Stimulated activated CD8-positive, alpha-beta memory T cell treated with anti-CD3 and anti-CD28 coated beads, Interleukin-7, amount 100 ng/mL, for 24 hours (primary cell): ENCODE results near the gene LRSAM1.

ENCODE experiments used
- DNase-seq: peaks from one replicate; pipeline ENCODE4 v3.0.0-alpha.2; 2020; ENCODE audit warnings: low read depth

LRSAM1 gene

DNA sequence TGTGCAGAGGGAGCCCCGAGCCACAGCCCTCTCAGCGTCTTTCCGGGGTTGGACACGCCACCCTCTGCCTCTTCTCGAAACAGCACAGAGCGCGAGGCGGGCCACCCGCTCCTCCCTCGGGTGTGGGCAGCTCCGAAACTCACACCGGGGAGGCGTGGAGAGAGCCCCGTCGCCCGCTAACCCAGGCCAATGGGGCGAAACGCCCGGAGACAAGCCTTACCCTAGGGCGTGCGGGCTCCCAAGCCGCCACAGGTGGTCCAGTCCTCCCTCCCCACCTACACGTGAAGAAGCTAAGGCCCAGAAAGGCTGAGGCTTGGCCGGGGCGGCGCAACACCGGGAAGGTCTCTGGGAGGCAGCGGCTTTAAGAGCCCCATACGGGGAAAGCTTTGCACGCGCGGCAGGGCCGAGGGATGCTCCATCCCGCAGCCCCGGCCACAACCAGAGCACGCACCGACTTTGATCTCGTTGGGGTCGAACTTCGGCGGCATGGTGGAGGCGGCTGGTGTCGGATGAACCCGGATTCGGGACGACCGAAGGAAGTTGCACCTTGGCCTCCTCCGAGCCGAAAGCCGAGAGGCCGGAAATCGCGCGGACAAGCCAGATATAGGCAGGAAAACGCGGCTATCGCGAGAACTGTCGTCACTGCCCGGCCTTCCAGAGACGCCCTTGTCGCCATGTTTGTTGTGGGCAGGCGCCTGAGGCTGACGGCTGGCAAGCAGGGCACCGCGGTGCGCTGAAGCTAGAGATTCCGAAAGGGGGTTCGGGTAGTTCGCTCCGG, at the start of gene LRSAM1, which contains the start of gene RPL12:
LRSAM1 (plus strand) TSS at position 681 of the 778 bp plus-strand sequence. CDS start 3,018 bp downstream, outside the sequence.
RPL12 (minus strand) TSS at position 577 of the 778 bp plus-strand sequence; CDS start at position 488, 89 bp downstream.
- peak; percentile 98 for DNase-seq

DNA sequence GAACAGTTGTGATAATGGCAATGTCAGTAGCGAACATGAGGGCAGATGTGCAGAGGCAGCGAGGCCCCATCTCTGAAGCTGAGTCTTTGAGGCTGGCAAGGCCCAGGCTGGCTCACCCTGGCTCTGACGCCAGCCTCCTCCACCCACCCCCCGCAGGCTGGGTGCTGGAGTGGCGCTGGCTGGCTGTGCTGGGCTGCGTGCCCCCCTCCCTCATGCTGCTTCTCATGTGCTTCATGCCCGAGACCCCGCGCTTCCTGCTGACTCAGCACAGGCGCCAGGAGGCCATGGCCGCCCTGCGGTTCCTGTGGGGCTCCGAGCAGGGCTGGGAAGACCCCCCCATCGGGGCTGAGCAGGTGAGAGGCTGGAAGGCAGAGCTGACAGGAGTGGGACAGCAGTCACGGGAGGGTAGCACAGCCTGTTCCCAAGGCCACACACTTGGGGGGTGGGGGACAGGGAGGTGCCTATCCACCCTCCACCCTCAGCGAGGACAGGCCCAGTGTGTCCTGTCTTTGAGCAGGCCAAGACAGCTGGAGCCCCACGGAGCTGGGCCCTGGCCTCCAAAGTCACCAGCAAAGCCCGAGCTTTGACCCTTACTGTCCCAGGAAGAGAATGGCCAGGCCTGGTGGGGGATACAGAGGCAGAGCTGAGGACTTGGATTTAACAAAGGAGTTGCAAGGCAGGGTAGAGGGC, 48.8 kb upstream of the LRSAM1 start:
- DNase-seq = no peak

DNA sequence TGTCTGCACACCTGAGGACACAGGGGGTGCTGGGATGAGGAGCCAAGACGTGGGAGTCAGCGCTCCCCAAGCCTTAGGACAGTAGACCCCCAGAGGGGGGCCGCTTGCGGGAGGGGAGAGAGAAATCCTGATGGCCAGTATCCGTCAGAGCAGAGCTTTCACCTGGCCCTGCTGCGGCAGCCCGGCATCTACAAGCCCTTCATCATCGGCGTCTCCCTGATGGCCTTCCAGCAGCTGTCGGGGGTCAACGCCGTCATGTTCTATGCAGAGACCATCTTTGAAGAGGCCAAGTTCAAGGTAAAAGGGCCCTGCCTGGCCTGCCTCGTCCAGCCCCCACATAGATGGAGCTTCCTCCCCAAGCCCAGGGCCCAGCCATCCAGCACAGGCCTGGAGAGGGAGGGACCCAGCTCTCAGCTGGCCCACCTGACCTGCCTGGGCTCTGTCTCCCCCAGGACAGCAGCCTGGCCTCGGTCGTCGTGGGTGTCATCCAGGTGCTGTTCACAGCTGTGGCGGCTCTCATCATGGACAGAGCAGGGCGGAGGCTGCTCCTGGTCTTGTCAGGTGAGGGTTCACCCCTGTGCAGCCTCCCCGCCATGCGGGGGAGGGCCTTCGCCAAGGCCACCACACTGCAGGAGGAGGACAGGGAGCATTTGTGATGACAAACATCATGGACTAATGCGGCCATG, 47.7 kb upstream of the LRSAM1 start:
- DNase-seq = no peak

DNA sequence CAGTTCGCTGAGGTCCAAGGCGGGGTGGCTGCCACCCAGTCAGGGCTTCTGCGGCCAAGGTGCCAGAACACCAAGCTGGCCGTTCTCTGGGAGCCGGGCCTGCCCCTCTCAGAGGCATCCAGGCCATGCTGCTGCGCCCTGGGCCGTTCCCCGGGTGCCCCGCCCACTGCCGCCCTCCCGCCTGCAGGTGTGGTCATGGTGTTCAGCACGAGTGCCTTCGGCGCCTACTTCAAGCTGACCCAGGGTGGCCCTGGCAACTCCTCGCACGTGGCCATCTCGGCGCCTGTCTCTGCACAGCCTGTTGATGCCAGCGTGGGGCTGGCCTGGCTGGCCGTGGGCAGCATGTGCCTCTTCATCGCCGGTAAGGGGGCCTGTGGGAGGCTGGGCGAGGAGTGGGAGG, 46.7 kb upstream of the LRSAM1 start:
- DNase-seq = no peak

DNA sequence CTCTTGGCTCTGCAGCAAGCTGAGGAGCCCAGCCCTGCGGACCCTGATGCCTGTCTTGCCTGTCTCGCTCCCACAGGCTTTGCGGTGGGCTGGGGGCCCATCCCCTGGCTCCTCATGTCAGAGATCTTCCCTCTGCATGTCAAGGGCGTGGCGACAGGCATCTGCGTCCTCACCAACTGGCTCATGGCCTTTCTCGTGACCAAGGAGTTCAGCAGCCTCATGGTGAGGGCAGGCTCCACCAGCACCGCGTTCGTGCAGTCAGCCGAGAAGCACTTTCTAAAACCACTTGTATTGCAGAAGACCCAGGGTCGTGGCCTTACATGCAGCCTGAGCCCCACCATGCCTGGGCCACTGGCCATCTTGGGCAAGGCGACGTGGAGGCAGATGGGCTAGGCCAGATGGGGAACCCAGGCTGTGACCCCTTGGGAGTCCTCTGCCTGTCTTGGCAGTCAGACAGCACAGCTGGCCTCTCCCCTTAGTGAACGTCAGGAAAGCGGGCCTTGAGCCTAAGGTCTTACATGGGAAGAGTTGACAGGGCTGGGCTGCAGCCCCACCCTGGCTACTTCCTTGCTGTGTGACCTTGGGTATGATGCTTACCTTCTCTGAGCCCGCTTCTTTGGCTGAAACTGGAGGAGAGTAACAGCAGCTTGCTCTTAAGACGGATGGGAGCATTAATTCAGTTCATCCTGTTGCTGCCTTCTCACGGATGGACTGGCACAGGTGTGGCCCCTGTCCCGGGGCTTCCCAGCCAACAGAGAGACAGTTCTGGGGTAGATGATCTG, 45.8 kb upstream of the LRSAM1 start:
- DNase-seq = no peak

DNA sequence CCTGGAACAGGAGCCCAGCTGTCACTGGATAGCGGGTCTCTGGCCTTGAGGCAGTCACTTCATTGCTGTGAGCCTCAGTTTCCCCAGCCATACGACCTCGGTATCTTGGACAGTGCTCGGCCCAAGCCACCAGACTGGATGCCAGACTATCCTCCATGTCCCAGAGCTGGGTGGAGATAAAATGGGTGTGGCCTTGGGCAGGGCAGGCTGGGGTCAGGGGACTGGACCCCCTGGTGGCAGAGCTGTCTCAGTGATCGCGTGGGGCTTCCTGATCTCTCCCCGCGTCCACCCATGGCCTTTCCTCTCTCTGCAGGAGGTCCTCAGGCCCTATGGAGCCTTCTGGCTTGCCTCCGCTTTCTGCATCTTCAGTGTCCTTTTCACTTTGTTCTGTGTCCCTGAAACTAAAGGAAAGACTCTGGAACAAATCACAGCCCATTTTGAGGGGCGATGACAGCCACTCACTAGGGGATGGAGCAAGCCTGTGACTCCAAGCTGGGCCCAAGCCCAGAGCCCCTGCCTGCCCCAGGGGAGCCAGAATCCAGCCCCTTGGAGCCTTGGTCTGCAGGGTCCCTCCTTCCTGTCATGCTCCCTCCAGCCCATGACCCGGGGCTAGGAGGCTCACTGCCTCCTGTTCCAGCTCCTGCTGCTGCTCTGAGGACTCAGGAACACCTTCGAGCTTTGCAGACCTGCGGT, 44.4 kb upstream of the LRSAM1 start:
- DNase-seq = no peak

DNA sequence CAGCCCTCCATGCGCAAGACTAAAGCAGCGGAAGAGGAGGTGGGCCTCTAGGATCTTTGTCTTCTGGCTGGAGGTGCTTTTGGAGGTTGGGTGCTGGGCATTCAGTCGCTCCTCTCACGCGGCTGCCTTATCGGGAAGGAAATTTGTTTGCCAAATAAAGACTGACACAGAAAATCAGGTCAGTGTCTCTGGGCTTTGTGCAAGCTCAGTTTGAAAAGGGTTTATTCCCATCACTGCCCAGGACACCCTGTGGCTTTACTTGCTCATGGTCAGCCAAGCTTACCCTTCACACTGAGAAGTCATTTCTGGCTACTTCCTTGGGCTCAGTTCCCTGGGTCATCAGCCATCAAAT, 43.8 kb upstream of the LRSAM1 start:
- no peak for DNase-seq

DNA sequence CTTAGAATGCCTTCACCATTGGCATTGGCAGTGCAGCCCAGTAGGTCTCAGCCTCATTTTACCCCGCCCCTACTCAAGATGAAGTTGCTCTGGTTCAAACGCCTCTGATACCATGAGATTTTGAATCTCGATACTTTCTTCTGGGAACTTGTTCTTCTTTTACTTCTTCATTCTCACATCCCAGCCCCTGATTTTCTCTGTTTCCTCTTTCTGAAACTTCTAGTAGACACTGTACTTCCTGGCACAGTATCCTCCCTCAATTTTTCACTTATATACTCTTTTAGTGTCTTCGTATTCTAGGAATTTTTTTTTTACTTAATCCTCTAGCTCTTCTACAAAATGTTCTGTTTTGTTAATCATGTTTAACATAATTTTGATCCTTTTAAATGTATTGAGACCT, 40.2 kb upstream of the LRSAM1 start:
- DNase-seq = no peak

DNA sequence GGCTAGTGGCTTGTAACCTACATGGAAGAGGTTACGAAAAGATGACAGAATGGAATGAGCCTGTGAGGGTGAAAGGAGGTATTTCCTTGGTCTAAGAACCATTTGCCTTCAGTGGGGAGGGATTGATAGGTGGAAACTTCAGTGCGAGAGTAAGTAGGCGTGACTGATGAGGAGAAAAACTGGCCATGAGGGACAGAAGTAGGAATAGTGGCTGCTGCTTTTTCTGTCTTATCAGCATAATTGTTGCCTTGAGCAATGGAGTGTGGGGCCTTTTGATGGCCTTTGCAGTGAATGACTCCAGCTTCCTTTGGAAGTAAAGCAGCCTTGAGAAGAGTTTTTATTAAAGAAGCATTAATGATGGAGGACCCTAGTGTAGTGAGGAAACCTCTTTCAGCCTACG, 36.2 kb upstream of the LRSAM1 start:
- DNase-seq = no peak

DNA sequence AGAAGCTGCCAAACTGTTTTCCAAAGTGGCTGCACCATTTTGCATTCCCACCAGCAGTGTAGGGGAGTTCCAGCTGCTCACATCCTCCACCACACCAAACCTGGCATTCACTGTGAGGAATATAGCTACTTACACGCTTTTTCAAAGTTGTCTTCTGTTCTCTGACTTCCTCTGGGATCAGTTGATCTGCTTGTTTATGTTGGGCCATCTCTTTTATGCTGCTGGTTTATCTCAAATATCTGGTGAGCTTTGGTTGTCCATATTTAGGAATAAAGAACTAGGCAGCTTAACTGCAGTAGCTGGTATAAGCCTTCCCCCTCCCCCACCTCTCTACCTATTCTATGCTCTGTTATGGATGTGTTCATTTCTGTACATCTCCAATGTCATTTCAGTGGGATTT, 35.7 kb upstream of the LRSAM1 start:
- no peak for DNase-seq

DNA sequence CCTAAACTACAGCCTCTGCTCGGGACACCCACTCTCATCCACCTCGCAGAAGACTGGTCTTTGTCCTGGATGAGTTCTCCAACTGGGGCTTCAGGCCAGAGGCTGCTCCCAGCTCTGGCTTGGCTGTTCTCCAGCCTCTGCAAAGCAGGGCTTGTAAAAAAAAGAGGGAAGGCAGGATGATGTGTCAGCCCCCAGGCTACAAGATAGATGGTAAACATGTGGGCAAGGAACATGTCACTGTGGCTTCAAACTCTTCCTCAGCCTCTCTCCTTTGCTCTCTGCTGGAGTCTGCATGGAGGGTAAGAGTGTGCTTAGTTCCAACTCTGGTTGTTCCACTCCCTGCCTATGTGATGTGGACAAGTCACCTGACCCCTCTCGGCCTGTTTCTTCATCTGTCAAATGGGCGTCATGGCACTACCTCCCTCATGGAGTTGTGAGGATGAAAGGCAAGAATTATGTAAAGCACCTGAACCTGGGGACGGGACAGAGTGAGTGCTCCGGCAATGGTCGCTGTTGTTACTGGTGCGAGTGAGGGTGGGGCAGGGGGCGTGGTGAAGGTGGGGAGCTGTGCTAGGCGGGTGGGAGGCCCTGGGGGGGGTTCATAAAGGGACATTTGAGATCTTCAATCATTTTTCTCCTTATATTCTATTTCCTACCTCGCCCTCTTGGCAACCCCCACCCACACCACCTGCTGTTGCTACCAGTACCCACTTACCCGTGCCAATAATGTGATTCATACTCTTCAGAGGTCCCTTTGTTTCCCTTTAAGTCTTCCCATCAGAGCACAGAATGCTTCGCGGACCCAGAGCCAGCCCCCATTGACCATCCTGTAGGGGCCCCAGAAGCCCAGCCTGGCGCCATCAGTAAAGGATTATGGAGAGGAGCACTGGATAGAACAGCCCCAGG, 33.9 kb upstream of the LRSAM1 start:
- no peak for DNase-seq

DNA sequence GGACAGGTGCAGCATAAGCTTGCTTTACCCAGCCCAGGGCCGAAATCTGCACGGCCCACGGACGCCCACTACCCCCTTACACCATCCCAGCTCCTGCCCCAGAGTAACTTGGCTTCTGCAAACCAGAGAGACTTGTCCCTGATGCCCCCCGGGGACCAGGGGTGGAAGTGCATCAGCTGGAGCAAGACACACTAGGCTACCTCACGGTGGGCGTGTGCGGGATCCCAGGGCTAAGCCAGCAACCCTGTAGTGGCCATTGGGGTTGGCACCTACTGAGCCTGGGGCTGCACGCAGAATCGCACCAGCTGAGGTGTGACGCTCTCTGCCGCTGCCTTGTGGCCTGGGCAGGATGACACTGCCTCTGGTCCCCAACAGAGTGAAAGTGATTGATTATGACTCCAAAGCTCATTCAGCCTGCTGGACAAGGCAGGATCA, 33.3 kb upstream of the LRSAM1 start:
- DNase-seq = no peak

DNA sequence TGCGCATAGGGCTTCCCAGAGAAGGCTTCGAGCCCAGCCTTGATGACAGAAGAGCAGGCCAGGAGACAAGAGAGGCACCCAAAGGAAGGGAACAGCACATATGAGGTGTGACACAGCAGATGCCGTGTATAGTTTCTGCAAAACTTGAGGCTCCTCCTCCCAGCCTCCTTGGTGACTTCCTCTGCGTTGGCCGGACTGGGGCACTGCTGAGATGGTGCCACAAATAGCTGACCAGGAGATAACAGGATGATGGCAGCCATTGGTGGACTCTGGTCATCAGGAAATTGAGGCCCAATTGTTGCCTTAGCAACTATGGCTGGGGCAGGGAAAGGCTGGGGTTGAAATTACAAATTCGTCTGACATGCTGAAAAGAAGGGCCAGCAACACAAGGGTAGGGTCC, 32.0 kb upstream of the LRSAM1 start:
- DNase-seq = no peak

DNA sequence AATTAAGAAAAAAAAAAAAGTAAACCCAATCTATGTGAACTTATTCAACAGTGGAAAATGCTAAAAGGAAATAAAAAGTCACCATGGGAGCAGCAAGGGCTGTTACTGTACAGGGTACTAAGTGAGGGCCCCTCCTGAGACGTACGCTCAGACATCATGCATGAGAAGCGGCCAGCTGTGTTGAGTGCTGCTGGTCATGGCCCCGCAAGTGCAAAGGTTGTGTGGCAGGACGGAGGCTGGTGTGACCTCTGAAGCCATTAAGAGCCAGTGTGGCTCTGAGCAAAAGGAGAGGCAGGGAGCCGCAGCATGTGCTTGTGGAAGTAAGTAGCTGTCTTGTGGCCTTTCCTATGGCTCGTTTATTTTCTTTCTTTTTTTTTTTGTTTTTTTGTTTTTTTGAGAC, 30.3 kb upstream of the LRSAM1 start:
- DNase-seq = no peak

DNA sequence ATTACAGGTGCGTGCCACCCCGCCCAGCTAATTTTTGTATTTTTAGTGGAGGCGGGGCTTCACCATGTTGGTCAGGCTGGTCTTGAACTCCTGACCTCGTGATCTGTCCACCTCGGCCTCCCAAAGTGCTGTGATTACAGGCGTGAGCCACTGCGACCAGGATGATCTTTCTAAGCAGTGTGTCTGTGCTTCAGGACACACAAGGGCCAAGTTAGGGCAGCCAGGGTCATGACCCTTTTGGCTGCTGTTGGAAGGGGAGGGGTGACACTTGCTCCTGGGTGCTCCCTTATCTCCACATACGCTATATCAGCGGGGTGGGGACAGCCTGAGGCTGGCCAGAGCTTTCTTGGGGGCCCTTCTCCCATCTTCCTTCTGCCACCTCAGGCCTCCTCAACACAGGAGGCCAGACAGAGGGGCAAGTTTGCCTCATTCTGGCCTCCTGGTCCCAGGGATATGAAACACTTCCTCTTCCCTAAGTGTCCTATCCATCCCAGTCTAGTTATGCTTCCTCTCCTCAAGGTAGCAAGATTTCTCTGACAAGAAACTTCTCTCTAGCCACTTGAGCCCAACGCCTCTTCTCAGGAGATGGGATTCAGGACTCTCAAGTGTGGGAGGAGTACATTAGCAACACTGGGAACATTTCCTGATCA, 29.1 kb upstream of the LRSAM1 start:
- DNase-seq = no peak

DNA sequence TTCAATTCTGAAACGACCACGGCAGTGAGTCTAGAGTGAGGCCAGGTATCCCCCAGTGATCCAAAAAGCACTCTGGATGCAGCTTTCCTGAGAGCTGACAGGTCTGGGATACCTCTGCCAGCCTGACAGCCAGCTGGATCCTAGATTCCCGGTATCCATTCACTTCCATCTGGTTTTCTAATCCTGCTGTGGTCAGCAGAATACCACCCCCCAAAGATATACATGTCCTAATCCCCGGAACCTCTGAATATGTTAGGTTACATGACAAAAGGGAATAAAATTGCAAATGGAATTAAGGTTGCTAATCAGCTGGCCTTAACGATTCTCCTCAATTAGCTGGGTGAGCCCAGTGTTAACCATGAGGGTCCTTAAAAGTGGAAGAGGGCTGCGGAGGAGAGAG, 28.5 kb upstream of the LRSAM1 start:
- DNase-seq = no peak

DNA sequence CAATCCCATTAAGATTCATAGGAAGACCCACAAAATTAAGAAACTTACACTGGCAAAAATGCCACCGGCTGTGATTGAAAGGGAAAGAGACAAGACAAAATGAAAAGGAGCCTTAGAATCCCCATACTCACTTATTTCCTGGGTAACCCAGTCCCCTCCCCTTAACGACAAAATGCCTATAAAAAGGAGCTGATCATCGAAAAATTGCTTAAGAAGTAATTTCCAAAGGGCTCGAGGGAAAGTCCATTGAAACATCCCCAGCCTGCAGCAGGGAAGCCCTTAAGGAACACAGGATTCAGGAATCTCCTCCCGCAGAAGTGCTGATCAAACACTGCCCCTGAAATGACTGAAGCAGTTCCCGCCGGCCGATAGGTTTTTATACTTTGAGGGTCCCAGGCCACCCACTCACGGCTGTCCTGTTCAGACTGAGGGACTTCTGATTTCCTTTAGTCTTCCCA, 27.8 kb upstream of the LRSAM1 start:
- DNase-seq = no peak

DNA sequence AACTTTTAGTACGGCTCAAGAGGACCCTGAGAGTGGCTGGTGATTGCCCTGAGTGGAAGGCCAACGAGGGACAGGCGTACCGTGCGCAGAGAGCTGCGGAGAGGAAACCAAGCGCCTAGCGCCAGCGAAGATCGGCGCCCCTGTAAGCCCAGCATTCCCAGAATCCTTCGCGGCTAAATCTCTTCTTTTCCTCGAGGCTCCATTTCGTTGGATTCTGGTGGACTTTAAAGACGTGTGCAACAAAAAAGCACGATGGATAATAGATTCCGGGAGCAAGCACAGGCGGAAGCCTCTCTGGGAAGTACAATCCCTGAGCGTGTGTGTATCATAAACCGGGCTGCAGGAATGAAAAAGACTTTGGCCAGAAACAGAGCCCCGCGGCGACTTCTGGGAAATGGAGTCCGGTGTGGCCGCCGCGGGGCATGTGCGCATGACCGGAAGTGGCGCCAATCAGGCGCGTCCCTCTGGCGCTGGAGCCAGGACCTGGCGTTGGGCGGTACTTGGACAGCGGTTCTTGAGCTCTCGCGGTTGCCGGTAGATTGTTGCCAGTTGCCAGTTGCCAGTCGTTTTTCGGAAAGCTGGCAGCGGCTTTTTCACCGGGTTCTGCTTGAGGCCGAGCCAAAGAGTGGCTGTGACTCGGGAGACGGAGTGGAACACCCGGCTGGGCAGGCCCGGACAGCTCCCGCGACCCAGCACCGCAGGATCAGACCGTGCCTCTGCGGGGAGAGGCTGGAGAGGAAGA, 27.2 kb upstream of the LRSAM1 start, which contains the start of gene ZNF79:
ZNF79 (plus strand) TSS at position 449 of the 742 bp plus-strand sequence. CDS start 406 bp downstream, outside the sequence.
- peak; percentile 89 for DNase-seq

DNA sequence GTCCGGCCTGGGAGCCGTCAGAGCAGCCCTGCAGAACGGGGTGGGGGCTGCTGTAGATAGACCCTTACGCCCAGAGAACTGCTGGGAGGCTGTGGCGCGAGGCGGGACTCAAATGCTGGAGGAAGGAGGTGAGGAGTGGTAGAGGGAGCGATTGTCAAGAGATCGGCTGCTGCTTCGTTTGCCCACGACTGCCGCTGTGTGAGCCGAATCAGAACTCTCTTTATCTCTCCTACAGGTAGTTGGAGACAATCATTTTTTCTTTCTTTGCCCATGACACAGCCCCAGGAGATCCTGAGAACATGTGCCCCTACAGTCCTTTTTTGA, 26.7 kb upstream of the LRSAM1 start:
- no peak for DNase-seq
